ENCODE data around the gene OTOR.
A peak's percentile ranks its signal among the peaks of the same experiment; 100 is the strongest.

Gene OTOR, protein sequence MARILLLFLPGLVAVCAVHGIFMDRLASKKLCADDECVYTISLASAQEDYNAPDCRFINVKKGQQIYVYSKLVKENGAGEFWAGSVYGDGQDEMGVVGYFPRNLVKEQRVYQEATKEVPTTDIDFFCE

DNA sequence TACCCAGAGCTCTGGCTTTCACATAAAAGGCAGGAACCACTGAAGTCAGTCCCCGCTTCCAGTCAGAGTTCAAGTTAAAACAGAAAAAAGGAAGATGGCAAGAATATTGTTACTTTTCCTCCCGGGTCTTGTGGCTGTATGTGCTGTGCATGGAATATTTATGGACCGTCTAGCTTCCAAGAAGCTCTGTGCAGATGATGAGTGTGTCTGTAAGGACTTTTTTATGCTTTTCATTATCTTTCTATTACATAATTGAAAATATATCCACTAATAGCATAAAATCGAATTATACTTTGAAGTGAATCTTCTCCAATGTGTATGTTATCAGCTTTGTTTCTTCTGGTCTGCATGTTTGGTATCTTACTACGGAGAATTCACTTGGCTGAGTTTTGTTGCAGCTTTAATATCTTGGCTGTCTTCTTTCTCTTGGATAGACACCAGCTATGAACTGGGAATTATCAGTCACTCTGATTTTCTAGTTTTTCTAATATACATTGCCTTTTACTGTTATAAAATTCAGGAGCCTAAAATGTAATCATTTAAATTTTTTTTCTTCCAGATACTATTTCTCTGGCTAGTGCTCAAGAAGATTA lies at the start of gene OTOR:
OTOR (plus strand) TSS at position 51 of the 593 bp plus-strand sequence; CDS start at position 95, 44 bp downstream.
- DNase-seq: no peak

DNA sequence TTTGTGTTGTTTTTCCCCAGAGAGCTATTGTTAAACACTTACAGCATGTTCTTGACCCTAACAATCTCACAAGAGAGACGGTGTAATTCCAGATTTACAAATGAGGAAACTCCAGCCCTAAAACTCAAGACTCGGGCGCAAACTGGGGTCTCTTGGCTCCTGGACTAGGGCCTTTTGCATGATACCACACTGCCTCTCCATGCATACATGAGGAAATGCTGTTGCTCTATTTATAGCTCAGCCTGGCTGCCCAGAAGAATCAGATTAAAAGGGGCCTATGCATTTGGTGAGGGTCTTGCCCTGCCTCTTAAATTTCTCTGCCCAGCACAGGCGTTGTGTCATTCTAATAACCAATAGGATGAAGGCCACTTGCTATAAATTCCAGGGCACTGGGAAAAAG lies 48.9 kb upstream of the OTOR start:
- DNase-seq: no peak

DNA sequence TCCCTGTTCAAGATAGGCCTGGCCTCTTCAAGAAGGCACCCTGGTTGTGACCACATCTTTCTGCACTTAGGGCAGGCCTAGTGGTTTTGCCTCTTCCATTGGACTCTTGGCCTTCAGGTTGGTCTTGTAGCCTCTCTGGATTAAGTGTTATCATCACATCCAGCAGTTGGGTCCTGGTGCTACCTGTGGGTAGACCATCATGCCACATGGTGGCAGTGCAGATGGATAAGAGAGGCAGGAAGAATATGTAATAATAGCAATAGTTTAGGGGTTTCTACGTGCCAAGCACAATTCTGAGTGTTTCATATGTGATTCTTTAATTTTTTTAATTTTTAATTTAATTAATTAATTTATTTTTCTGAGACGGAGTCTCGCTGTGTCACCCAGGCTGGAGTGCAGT lies 46.9 kb upstream of the OTOR start:
- no peak for DNase-seq

DNA sequence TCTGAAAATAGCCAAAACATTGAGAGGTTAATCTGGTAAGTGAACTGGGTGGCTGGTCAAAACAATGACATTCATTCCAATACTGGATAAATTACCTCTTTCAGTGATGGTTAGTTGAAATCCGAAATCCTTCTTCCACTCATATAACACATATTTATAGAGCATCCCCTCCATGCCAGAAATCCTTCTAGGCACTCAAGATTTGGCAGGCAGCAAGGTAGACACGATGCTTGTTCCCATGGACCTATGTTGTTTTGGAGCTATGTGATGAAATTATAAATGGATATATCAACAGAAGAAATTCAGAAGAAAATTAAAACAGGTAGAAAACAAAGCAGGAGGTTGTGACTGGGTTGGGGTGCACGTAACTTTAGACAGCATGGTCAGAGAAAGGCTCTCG lies 44.6 kb upstream of the OTOR start:
- DNase-seq: no peak

DNA sequence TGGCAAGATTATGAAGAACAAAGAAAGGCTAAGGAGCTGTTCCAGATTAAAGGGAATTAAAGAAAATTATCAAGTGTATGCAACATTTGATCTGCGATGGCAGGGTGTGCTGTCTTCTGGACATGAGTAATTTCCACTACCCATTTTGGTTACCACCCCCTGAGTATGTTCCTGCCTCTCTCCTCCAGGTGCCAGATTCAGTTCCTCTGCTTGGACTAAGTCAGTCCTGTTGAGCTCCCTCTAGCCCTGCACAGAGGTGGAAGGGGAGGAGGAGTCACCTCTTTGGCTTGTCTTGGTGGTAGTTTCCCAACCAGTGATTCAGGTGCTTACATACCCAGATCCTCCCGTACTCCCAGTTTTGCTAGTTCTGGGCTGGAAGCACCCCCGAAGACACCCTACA lies 40.5 kb upstream of the OTOR start:
- DNase-seq: no peak

DNA sequence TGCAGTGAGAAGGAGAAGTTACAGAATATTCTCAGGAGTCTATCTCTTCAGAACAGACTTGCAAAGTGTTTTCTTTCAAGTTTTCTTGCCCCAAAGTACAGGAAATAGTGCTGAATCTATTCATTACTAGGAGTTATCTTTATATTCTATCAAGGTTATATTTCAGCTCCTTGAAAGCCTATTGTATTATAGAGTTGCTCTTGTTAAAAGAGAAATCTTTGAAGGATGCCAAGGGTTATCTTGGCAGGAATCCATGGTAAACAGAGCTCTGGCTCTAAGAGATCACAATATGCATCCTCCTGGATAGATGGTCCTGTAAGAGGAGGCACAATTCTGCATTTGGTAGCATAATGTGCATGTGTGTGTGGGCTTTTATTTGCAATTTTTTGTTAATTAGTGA lies 39.6 kb upstream of the OTOR start:
- no peak for DNase-seq

DNA sequence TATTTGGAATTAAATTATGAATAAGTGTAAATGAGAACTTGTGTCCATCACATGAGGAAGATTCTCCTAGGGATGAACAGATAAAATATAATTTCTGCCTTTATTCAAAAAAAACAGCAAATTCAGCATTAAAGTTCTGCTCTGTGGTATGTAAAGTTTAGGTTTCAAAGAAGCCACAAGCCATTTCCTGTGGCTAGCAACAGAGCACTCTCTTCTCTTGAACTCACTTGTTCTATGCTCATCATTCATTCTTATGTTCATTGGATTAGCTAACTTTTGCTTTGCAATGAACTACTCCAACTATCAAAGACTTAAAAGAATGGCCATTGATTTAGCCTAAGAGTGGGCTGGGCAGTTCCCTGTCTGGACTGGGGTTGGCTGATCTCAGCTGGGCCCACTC lies 39.1 kb upstream of the OTOR start:
- no peak for DNase-seq

DNA sequence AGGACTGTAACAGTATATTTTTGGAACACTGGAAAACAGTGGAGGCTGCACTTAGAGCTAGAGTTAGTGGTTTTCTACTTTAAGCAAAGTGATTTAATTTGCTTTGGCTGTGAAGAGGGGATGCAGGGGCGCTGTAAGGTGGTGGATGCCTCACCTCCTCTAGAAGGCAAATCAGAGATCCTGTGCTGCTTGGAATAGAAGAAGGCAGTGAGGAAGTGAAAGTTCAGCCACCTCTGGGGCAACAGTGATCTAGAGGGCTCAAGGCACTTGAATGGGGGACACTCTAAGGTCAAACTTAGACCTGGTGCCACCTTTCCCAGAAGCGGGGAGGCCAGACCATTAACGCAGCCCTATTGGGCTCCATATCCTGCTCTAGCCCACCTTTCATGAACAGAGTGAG lies 37.4 kb upstream of the OTOR start:
- no peak for DNase-seq

DNA sequence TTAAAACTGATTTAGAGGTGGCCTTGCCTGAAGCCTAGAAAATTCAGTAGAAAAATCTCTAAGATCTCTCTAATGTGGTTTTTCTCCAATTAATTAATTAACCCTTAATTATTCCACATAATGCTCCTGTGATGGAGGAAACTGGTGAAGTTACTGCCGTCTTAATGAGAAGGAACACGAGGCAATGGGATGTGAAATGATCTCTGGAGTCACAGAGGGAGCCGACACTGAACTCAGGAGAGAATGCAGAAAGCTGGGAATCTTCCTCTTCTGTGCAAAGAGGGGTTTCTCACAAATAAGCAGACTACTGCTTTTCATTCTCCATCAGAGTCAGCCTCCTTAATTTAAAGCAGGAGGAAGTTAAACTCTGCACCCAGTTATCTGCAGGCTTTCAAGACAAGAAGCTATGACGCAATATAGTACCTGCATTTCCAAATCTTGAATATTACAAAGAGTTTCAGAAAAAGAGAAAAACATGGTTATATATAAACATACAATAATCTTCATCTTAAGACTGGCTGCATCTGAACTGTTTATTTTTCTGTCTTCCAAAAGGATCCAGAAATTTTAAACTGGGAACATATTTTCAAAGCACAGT lies 36.4 kb upstream of the OTOR start:
- no peak for DNase-seq

DNA sequence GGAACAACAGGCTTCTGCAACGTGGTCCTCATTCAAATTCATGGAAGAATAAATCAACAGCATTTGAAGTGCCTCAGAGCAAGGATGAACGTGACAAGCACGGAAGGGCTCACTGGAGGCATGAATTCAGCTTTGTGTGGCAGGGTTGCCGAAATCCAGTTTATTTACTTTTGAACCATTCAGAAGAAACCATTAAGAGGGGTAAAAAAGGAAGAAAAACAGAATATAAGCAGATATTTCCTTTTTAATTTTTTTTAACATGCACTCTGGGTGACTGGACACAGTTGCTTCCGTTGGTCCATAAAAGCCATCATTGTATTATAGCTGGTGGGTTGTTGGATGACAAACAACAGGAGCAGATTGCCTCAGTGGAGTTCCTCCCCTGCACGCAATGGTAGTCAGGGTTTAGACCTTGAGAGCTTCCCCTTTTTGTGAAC lies 35.6 kb upstream of the OTOR start:
- DNase-seq: peak in 1 of 58 donors; percentile 10

DNA sequence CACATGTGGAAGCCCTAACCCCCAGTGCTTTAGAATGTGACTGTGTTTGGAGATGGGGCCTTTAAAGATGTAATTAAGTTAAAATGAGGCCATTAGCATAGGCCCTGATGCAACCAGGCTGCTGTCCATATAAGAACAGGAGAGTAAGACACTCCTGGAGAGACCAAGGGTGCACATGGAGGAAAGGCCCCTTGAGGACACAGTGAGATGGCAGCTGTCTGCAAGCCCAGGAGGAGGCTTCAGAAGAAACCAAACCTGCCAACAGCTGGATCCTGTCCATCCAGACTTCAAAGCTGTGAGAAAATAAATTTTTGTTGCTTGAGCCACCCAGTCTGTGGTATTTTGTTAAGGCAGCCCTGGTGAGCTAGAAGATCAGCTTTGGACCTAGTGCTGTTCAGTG lies 35.1 kb upstream of the OTOR start:
- DNase-seq: no peak

DNA sequence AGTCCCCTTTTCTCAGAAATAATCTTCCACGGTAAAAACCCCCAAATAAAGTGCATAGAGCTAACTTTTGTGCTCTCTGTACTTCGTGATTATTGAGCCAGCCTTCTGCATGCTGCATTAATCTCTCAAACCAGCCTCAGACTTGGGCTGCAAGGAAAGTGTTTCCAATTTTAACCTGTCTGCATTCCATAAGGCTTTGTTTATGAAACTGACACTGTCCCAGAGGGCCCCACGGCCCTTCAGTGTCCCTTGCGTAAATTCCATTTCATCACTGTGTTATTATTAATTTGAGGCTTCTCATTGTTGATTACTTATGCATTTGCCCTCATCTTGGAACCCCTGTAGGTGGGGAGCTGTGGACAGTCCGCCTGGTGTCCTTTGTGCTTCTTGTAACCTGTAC lies 33.9 kb upstream of the OTOR start:
- DNase-seq: peak in 1 of 58 donors; percentile 8

DNA sequence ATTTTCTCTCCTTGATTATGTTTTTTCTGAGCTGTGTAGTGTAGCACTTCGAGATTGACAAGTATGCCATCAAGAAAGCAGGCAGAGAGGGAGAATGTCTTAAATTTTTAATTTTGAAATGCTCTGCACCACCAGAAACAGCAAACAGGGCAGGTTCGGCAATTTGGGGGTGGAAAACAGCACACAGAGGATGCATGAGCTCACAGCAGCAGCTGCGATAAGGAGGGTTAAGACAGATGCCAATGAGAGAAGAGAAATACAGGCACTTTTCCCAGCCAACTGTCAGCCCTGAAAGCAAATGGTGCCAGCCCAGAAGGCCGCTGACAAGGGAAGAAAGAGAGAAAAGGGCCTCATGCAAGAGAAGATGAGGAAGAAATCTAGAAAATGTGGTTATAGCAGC lies 33.4 kb upstream of the OTOR start:
- peak in 41 of 58 donors; percentile 3 to 69 (median 22) for DNase-seq

DNA sequence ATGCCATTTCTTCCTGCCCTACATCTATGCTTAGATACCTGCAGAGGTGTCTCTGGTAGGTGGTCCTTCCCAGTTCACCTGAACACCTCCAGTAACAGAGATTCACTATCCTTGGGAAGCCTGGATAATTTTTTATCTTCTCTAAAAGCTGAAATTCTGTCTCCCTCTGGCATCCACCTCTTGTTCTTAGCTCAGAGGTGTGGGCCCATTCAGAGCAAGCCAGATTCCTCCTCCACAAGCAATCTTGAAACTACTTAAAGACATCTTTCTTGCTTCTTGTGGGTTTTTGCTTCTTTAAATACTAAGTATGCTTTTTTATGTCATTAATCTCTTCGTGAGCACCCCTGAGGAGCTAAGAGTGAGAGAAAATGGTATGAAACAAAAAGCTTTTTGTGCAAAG lies 28.7 kb upstream of the OTOR start:
- DNase-seq: no peak

DNA sequence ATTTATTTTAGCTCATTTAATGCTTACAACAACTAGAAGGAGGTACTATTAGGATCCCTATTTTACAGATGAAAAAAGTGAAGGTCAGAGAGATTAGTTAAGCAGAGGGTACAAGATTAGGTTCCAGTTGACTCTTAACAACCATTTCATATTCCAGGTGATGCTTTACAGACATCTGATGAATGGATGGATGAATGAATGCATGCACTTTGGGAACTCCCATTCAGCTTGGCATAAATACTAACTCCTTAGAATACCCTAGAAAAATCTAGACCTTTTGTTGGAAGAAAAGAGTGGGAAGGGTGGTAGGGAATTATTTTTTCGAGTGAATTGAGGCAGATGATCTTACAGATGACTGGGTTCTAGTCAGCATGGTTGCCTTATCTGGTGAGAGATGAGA lies 19.1 kb upstream of the OTOR start:
- DNase-seq: no peak

DNA sequence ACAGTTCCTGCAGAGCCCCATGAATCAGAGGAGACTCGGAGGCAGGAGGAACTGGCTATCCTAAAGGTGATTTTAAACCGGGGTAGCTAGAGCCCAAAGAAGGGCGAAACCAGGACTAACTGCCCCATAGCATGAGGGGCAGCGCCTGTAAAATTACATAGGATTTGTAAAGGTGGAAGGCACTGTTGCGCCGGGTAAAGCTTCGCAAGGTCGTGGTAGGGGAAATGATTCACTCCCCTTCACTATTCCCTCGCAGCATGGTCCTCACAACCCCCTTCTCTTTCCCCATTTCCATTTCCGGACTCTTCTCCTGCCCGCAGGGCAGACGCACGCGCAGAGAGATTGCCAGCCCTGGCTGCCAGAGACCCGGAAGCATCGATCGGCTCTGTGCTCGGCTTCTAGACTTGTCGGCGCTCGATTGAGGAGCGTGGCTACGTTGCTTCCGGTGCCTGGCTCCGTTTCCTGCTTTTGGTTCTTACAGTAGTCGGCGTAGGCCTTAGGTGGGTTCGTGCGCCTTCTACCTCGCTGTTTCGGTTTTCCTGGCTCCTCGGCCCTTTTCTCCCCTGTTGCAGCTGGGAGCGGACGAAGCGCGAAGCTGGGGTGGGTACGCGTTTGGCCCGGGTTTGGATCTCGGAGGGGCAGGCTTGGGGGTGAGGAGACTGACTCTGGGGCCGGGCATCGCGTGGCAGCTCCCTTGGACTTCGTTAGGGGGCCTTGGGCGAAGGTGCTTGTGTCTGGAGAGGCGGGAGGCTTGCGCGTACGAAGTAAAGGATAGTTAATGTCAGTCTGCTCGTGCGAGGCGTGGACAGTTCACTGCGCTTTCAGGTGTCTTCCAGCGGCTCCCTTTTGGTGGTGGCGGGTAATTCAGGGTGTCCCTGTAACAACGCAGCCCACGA lies 18.3 kb upstream of the OTOR start, which contains the start of gene SNRPB2:
SNRPB2 (plus strand) TSS at position 462 of the 896 bp plus-strand sequence. CDS start 1,677 bp downstream, outside the sequence.
- peak; percentile 34 to 96 (median 89) for DNase-seq

DNA sequence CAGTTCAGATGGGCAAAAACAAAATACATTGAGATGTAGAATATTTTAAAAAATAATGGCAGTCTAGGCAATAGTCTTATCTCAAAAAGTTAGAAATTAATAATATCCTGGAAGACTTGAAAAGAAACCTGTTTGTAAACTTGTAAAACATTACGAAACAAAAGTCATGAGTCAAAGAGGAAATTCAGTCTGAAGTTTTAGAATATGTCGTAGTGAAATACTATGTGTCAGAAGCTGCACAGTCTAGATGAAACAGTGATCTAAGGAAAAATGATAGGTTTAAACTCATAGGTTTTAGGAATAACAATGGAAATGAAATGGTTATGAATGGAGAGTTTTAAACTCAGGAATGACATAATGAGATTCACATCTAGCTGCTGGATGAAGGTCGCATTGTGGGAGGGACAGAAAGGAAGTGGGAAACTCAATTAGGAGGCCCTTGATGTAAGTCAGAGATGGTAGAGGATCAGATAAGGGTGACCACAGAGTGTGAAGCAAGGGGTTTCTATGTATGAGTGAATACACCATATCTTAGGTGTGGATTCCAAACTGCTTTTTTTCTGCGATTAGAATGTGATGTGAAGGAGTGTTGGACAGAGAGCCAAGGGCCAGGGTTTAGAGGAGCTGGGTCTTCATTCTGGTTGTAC lies 15.5 kb upstream of the OTOR start:
- DNase-seq: no peak

DNA sequence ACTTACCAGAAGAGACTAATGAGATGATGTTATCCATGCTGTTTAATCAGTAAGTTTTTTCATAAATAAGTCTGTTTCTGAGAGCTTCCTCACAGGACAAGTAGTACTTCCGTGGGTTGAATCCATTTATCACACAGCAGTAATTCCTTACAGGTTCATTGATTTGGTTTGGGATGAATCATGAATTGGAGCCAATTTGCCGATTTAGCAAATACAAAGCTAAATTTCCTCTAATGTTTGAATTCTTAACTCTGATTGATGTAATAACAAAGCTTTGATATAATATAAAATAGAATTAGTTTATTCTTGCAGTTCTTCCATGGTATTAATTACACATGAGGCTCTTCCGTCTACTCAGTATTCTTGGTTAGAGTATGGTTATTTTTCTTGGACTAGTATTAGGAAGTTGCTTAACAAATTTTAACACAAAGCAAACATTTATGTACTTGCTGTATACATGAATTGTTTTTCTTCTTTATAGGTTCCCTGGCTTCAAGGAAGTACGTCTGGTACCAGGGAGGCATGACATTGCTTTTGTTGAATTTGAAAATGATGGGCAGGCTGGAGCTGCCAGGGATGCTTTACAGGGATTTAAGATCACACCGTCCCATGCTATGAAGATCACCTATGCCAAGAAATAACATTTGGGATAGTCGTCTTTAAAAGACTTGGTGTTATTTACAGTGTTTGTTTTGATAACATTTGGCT lies 7.6 kb upstream of the OTOR start:
- DNase-seq: no peak

DNA sequence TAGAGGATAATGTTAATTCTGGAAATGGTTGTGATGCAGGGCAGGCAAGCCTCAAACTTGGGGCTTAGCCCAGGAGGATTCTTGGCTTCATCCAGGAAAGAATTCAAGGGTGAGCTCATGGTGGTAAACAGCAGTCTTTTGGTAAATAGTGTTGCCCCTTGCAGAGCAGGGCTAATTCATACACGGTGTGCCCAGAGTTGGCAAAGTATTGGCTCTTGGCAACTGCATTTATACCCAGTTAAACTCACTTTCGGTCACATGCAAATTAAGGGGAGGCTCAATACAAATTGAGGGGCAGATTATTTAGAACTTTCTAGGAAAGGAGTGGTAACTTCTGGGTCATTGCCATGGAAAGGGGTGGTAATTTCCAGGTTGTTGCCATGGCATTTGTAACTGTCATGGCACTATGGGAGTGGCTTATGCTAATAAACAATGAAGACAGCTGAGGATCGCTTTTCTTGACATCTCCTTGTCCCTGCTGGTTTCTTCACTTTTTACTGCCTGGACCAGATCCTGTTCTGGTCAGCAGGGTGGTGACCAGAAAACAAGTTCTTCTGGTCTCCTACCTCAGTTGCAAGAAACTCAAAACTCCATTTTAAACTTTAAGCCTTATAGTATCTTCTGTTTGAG lies 3.9 kb upstream of the OTOR start:
- peak in 21 of 58 donors; percentile 2 to 54 (median 14) for DNase-seq

DNA sequence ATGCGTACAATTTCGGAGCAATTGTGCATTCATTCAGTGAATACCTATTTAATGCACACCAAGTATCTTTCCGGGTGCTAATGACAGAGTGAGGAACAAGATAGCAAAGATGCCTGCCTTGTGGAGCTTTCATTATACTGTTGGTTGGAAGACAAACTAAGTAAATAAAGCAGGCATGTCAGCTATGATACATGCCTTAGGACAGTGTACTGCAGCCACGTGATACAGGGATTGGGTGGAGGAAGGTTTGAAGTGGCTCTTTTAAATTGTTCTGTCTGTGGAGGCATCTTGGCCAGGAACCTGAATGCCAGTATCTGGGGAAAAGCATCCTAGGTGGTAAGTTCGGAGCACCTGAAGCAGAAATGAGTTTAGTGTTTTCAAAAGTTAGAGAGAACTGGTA lies 3.0 kb upstream of the OTOR start:
- DNase-seq: no peak

All from anterior cingulate cortex (tissue), 58 donors.